HEK293 (cell line): ENCODE measurements around the gene IFNE.

Source experiments
- CTCF ChIA-PET: fragments of 350-600 bp; formaldehyde crosslinking; extraction: SDS; loops from one replicate; lab custom pipeline; 2021; ENCODE audit warnings: antibody characterized with exemption; lab: Yijun Ruan, JAX
- POLR2A ChIA-PET: fragments of 300-600 bp; formaldehyde crosslinking; extraction: SDS; loops from one replicate; lab custom pipeline; 2020; ENCODE audit warnings: antibody characterized with exemption, inconsistent platforms; lab: Yijun Ruan, JAX
- H3K27ac ChIP-seq: fragments of 200-500 bp; sonication (Bioruptor generic); 2 replicates; pipeline ENCODE4 v1.5.1; 2014; ENCODE audit warnings: low read depth, low read length, control low read depth, inconsistent platforms; ENCODE audit errors: extremely low read depth
- H3K36me3 ChIP-seq, 2 experiments: fragments of 200-500 bp in 1 of 2; sonication (Bioruptor generic) in 1 of 2; 1 replicate in 1 of 2; 2 replicates in 1 of 2; pipeline ENCODE4 v1.5.1; 2014 to 2017; ENCODE audit warnings: inconsistent platforms in 2 of 2, low read length in 2 of 2; ENCODE audit not compliant: control insufficient read depth in 2 of 2, insufficient read depth in 1 of 2
- H3K4me1 ChIP-seq: fragments of 200-500 bp; sonication (Bioruptor generic); 2 replicates; pipeline ENCODE4 v1.5.1; 2014; ENCODE audit warnings: mild to moderate bottlenecking, low read length, inconsistent platforms; ENCODE audit not compliant: control insufficient read depth, insufficient read depth
- H3K4me3 ChIP-seq: 2 replicates; pipeline ENCODE4 v1.5.1; 2011; ENCODE audit warnings: low read depth, mild to moderate bottlenecking, control low read depth, low read length, moderate library complexity
- H3K9me3 ChIP-seq: fragments of 200-500 bp; sonication (Bioruptor generic); 2 replicates; pipeline ENCODE4 v1.5.1; 2014; ENCODE audit warnings: low read depth, low read length, inconsistent platforms; ENCODE audit not compliant: control insufficient read depth, insufficient read depth
- BCL11A ChIP-seq: fragments of 450-650 bp; formaldehyde crosslinking; IDR thresholded peaks from 2 replicates; pipeline ENCODE4 v1.5.1; 2016; ENCODE audit warnings: low read depth, missing biosample characterization, missing genetic modification characterization
- OVOL3 ChIP-seq: fragments of 450-650 bp; formaldehyde crosslinking; IDR thresholded peaks from 2 replicates; pipeline ENCODE4 v1.5.1; 2016; ENCODE audit warnings: missing biosample characterization, missing genetic modification characterization
- SETDB1 ChIP-seq: IDR thresholded peaks from one replicate; pipeline ENCODE4 v1.6.1; 2017; ENCODE audit warnings: mild to moderate bottlenecking, low read length, moderate library complexity, mixed read lengths; ENCODE audit not compliant: insufficient read length
- ZNF184 ChIP-seq: fragments of 450-650 bp; IDR thresholded peaks from 2 replicates; pipeline ENCODE4 v1.5.1; 2018; ENCODE audit warnings: missing biosample characterization, mild to moderate bottlenecking, missing genetic modification characterization
- ZNF274 ChIP-seq, 2 experiments: fragments of 200-500 bp in 1 of 2; fragments of 450-650 bp in 1 of 2; sonication (Bioruptor generic) in 1 of 2; formaldehyde crosslinking in 1 of 2; IDR thresholded peaks; 2 replicates each; pipeline versions ENCODE4 v1.5.1 to v1.6.1; 2014 to 2016; ENCODE audit warnings: borderline replicate concordance in 1 of 2, inconsistent platforms in 1 of 2, low read length in 1 of 2, missing biosample characterization in 1 of 2, missing genetic modification characterization in 1 of 2
- ZNF302 ChIP-seq: fragments of 450-650 bp; formaldehyde crosslinking; IDR thresholded peaks from 2 replicates; pipeline ENCODE4 v1.5.1; 2016; ENCODE audit warnings: missing biosample characterization, missing genetic modification characterization, low read depth
- ZNF324 ChIP-seq: fragments of 450-650 bp; formaldehyde crosslinking; IDR thresholded peaks from 2 replicates; pipeline ENCODE4 v1.5.1; 2016; ENCODE audit warnings: missing biosample characterization, missing genetic modification characterization
- ZNF354C ChIP-seq: fragments of 450-650 bp; formaldehyde crosslinking; IDR thresholded peaks from 2 replicates; pipeline ENCODE4 v1.5.1; 2016; ENCODE audit warnings: missing biosample characterization, missing genetic modification characterization, low read depth, borderline replicate concordance
- ZNF501 ChIP-seq: fragments of 450-650 bp; formaldehyde crosslinking; IDR thresholded peaks from 2 replicates; pipeline ENCODE4 v1.5.1; 2016; ENCODE audit warnings: missing biosample characterization, missing genetic modification characterization
- ZNF549 ChIP-seq: fragments of 450-650 bp; IDR thresholded peaks from 2 replicates; pipeline ENCODE4 v1.5.1; 2018; ENCODE audit warnings: missing biosample characterization, missing genetic modification characterization, mild to moderate bottlenecking, inconsistent platforms, moderate library complexity
- ZNF560 ChIP-seq: fragments of 450-650 bp; formaldehyde crosslinking; IDR thresholded peaks from 2 replicates; pipeline ENCODE4 v1.5.1; 2017; ENCODE audit warnings: missing biosample characterization, missing genetic modification characterization, borderline replicate concordance
- ZNF654 ChIP-seq: fragments of 450-650 bp; formaldehyde crosslinking; IDR thresholded peaks from 2 replicates; pipeline ENCODE4 v1.5.1; 2016; ENCODE audit warnings: low read depth, missing biosample characterization, missing genetic modification characterization
- ZNF701 ChIP-seq: fragments of 450-650 bp; formaldehyde crosslinking; IDR thresholded peaks from 2 replicates; pipeline ENCODE4 v1.5.1; 2016; ENCODE audit warnings: missing biosample characterization, missing genetic modification characterization
- ZXDB ChIP-seq: fragments of 450-650 bp; formaldehyde crosslinking; IDR thresholded peaks from 2 replicates; pipeline ENCODE4 v1.5.1; 2016; ENCODE audit warnings: missing biosample characterization, missing genetic modification characterization
- TF ChIP-seq, protein P1 (sequence below): fragments of 450-650 bp; formaldehyde crosslinking; IDR thresholded peaks from 2 replicates; pipeline ENCODE4 v1.5.1; 2017; ENCODE audit warnings: missing biosample characterization, missing genetic modification characterization
- TF ChIP-seq, protein P2 (sequence below): fragments of 450-650 bp; formaldehyde crosslinking; IDR thresholded peaks from 2 replicates; pipeline ENCODE4 v1.5.1; 2016; ENCODE audit warnings: missing biosample characterization, missing genetic modification characterization
- TF ChIP-seq, protein P3 (sequence below): fragments of 450-650 bp; formaldehyde crosslinking; IDR thresholded peaks from 2 replicates; pipeline ENCODE4 v1.5.1; 2016; ENCODE audit warnings: missing biosample characterization, missing genetic modification characterization
- TF ChIP-seq, protein P4 (sequence below): fragments of 450-650 bp; formaldehyde crosslinking; IDR thresholded peaks from 2 replicates; pipeline ENCODE4 v1.5.1; 2016; ENCODE audit warnings: missing biosample characterization, missing genetic modification characterization
- TF ChIP-seq, protein P5 (sequence below): fragments of 450-650 bp; formaldehyde crosslinking; IDR thresholded peaks from 2 replicates; pipeline ENCODE4 v1.5.1; 2017; ENCODE audit warnings: missing biosample characterization, missing genetic modification characterization
- TF ChIP-seq, protein P6 (sequence below): fragments of 450-650 bp; formaldehyde crosslinking; IDR thresholded peaks from 2 replicates; pipeline ENCODE4 v1.5.1; 2016; ENCODE audit warnings: missing biosample characterization, missing genetic modification characterization

Gene IFNE

DNA sequence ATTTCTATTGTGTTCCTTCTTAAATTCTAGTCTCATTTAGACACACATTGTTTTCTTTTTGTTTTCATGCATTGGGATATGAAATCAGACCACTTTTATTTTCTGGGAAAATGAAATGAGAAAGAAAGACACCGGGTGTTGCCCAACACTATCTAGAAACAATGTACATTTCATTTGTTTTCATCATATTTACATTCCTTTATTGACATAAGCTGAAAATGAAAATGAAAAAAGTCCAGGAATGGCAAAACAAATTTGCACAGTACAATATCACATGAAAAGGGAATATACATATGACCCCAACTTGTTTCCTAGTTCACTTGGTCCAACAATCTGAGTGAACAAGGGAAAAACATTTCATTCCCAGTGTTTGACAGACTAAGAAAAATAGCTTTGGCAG is 20.7 kb downstream of the IFNE start:
- no peaks in the 10 kb centered on the region for H3K9me3 ChIP-seq
- ChIA-PET CTCF (interaction anchor here (0.6 to 1.8 kb wide), 10 partner anchors 30 to 645 kb away, joined by 3 to 8 read pairs (median 3); no protein-coding TSS in a partner anchor), POLR2A (no interaction called here)
- H3K27ac ChIP-seq: no peak overlapping the region
- H3K4me1 ChIP-seq: no peaks in the 10 kb centered on the region
- no peak for TF ChIP-seq ZNF184
- no peak for TF ChIP-seq ZNF274 (IDR thresholded peaks at IDR 0.05; ENCODE audit: low read length)
- no peak for TF ChIP-seq ZNF274 (tag by site-specific recombination; IDR thresholded peaks at IDR 0.05; ENCODE audit: borderline replicate concordance)
- TF ChIP-seq, protein P1, sequence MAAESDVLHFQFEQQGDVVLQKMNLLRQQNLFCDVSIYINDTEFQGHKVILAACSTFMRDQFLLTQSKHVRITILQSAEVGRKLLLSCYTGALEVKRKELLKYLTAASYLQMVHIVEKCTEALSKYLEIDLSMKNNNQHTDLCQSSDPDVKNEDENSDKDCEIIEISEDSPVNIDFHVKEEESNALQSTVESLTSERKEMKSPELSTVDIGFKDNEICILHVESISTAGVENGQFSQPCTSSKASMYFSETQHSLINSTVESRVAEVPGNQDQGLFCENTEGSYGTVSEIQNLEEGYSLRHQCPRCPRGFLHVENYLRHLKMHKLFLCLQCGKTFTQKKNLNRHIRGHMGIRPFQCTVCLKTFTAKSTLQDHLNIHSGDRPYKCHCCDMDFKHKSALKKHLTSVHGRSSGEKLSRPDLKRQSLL (tag by site-specific recombination): no peak
- TF ChIP-seq ZNF501 (tag by site-specific recombination): no peak
- no peak for TF ChIP-seq SETDB1
- no peak overlapping the region for H3K4me3 ChIP-seq
- H3K36me3 ChIP-seq: no peaks in the 10 kb centered on the region

DNA sequence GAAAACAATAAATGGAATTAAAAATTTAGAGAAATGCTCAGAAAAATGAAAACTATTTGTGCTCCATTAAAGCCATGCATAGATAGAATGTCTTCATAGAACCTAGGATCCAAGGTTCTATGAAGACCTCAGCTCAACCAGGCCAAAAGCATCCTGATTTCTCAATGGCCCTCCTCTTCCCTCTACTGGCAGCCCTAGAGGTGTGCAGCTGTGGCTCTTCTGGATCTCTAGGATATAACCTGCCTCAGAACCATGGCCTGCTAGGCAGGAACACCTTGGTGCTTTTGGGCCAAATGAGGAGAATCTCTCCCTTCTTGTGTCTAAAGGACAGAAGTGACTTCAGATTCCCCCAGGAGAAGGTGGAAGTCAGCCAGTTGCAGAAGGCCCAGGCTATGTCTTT is 26.8 kb downstream of the IFNE start:
- no peak overlapping the region for H3K4me3 ChIP-seq
- no peaks in the 10 kb centered on the region for H3K9me3 ChIP-seq
- no peaks in the 10 kb centered on the region for H3K36me3 ChIP-seq
- POLR2A ChIA-PET: no interaction called here
- no peaks in the 10 kb centered on the region for H3K4me1 ChIP-seq
- TF ChIP-seq ZNF549 (no peak), OVOL3 (no peak), ZNF654 (tag by site-specific recombination) (peak; percentile 54), ZNF354C (no peak)
- TF ChIP-seq, protein P2, sequence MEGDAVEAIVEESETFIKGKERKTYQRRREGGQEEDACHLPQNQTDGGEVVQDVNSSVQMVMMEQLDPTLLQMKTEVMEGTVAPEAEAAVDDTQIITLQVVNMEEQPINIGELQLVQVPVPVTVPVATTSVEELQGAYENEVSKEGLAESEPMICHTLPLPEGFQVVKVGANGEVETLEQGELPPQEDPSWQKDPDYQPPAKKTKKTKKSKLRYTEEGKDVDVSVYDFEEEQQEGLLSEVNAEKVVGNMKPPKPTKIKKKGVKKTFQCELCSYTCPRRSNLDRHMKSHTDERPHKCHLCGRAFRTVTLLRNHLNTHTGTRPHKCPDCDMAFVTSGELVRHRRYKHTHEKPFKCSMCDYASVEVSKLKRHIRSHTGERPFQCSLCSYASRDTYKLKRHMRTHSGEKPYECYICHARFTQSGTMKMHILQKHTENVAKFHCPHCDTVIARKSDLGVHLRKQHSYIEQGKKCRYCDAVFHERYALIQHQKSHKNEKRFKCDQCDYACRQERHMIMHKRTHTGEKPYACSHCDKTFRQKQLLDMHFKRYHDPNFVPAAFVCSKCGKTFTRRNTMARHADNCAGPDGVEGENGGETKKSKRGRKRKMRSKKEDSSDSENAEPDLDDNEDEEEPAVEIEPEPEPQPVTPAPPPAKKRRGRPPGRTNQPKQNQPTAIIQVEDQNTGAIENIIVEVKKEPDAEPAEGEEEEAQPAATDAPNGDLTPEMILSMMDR (tag by site-specific recombination): peak; percentile 38; the same call in 1 of the 2 replicates
- TF ChIP-seq, protein P3, sequence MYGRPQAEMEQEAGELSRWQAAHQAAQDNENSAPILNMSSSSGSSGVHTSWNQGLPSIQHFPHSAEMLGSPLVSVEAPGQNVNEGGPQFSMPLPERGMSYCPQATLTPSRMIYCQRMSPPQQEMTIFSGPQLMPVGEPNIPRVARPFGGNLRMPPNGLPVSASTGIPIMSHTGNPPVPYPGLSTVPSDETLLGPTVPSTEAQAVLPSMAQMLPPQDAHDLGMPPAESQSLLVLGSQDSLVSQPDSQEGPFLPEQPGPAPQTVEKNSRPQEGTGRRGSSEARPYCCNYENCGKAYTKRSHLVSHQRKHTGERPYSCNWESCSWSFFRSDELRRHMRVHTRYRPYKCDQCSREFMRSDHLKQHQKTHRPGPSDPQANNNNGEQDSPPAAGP: no peak
- TF ChIP-seq, protein P4, sequence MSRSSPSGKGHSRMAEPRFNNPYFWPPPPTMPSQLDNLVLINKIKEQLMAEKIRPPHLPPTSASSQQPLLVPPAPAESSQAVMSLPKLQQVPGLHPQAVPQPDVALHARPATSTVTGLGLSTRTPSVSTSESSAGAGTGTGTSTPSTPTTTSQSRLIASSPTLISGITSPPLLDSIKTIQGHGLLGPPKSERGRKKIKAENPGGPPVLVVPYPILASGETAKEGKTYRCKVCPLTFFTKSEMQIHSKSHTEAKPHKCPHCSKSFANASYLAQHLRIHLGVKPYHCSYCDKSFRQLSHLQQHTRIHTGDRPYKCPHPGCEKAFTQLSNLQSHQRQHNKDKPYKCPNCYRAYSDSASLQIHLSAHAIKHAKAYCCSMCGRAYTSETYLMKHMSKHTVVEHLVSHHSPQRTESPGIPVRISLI (tag by site-specific recombination): no peak
- TF ChIP-seq, all 188 proteins: peak for 2
- no peak overlapping the region for H3K27ac ChIP-seq
- CTCF ChIA-PET: interaction anchor here (0.5 to 5.2 kb wide), 22 partner anchors 9 to 858 kb away, joined by 3 to 64 read pairs (median 4); partner anchors contain the start of gene KLHL9

DNA sequence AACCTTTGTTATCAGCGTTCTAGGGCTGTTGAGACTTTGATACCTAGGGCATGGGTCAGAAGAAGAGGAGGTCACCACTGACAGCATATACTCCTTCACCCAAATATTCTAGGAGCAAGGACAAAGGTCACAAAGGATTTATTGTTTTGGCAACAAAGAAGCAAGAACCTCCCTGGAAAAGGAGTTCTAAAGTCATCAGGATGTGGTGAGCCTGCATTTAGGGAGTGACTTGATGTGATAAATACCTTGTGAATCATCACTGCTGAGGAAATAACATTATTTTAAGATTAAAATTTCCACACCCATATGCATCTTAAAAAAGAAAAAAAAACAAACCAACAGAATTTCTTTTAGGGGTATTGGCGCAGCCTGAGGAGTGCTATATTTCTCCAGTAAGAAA is 28.0 kb downstream of the IFNE start:
- TF ChIP-seq ZNF184: no peak
- ChIA-PET POLR2A (no interaction called here), CTCF (interaction anchor here (0.8 to 5.2 kb wide), 8 partner anchors 19 to 334 kb away, joined by 3 to 64 read pairs (median 6); no protein-coding TSS in a partner anchor)
- H3K27ac ChIP-seq: no peak overlapping the region
- H3K9me3 ChIP-seq: no peaks in the 10 kb centered on the region
- no peaks in the 10 kb centered on the region for H3K4me1 ChIP-seq
- no peak overlapping the region for H3K4me3 ChIP-seq
- H3K36me3 ChIP-seq: no peaks in the 10 kb centered on the region

DNA sequence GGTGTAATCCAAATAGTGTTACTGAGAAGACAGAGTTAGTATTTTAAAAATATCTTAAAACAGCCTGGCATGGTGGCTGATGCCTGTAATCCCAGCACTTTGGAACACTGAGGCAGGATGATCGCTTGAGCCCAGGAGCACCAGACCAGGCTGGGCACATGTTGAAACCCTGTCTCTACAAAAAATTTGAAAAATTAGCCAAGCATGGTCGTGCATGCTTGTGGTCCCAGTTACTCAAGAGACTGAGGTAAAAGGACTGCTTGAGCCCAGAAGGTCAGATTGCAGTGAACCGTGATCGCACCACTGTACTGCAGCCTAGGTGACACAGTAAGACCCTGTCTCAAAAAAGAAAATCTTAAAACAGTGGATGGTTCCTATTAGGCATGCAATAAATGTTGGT is 29.4 kb downstream of the IFNE start:
- H3K9me3 ChIP-seq: no peaks in the 10 kb centered on the region
- H3K4me3 ChIP-seq: no peak overlapping the region
- H3K36me3 ChIP-seq: no peaks in the 10 kb centered on the region
- POLR2A ChIA-PET: no interaction called here
- CTCF ChIA-PET: interaction anchor here (1.3 to 5.2 kb wide), 4 partner anchors 17 to 135 kb away, joined by 6 to 64 read pairs (median 17); no protein-coding TSS in a partner anchor
- H3K4me1 ChIP-seq: no peaks in the 10 kb centered on the region
- no peak overlapping the region for H3K27ac ChIP-seq
- TF ChIP-seq, protein P5, sequence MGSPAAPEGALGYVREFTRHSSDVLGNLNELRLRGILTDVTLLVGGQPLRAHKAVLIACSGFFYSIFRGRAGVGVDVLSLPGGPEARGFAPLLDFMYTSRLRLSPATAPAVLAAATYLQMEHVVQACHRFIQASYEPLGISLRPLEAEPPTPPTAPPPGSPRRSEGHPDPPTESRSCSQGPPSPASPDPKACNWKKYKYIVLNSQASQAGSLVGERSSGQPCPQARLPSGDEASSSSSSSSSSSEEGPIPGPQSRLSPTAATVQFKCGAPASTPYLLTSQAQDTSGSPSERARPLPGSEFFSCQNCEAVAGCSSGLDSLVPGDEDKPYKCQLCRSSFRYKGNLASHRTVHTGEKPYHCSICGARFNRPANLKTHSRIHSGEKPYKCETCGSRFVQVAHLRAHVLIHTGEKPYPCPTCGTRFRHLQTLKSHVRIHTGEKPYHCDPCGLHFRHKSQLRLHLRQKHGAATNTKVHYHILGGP (tag by site-specific recombination): no peak
- TF ChIP-seq, protein P6, sequence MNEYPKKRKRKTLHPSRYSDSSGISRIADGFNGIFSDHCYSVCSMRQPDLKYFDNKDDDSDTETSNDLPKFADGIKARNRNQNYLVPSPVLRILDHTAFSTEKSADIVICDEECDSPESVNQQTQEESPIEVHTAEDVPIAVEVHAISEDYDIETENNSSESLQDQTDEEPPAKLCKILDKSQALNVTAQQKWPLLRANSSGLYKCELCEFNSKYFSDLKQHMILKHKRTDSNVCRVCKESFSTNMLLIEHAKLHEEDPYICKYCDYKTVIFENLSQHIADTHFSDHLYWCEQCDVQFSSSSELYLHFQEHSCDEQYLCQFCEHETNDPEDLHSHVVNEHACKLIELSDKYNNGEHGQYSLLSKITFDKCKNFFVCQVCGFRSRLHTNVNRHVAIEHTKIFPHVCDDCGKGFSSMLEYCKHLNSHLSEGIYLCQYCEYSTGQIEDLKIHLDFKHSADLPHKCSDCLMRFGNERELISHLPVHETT (tag by site-specific recombination): no peak
- no peak for TF ChIP-seq ZNF302 (tag by site-specific recombination)
- no peak for TF ChIP-seq ZNF560 (tag by site-specific recombination)
- no peak for TF ChIP-seq BCL11A (tag by site-specific recombination)
- no peak for TF ChIP-seq ZNF324 (tag by site-specific recombination)
- no peak for TF ChIP-seq ZNF701 (tag by site-specific recombination)
- TF ChIP-seq ZXDB (tag by site-specific recombination): no peak
